H9 (cell line): ENCODE results near the gene KEAP1. TPM values are rescaled to one million over a fixed set of nuclear protein-coding genes. Genes with fewer than 3 reads are reported as not detected.

ENCODE experiments used
- DNase-seq: peaks from one replicate; pipeline ENCODE4 v3.0.0-alpha.2; 2017
- H2AFZ ChIP-seq: one replicate; pipeline ENCODE4 v1.6.1; 2013; ENCODE audit warnings: mild to moderate bottlenecking, low read length, control low read depth, moderate library complexity
- H2AK5ac ChIP-seq: 2 replicates; pipeline ENCODE4 v1.6.1; 2013; ENCODE audit warnings: low read length, control low read depth, mixed read lengths; ENCODE audit not compliant: insufficient read length
- H2BK120ac ChIP-seq: one replicate; pipeline ENCODE4 v1.6.1; 2013; ENCODE audit warnings: low read depth, mild to moderate bottlenecking, low read length, control low read depth, inconsistent platforms; ENCODE audit not compliant: poor library complexity, severe bottlenecking
- H2BK12ac ChIP-seq: 2 replicates; pipeline ENCODE4 v1.6.1; 2013; ENCODE audit warnings: low read length, control low read depth, mixed read lengths, low read depth; ENCODE audit not compliant: insufficient read length
- H2BK15ac ChIP-seq: 2 replicates; pipeline ENCODE4 v1.6.1; 2013; ENCODE audit warnings: low read depth, low read length, control low read depth
- H2BK20ac ChIP-seq: one replicate; pipeline ENCODE4 v1.6.1; 2013; ENCODE audit warnings: low read depth, mild to moderate bottlenecking, low read length, control low read depth, inconsistent platforms; ENCODE audit not compliant: poor library complexity, severe bottlenecking
- H2BK5ac ChIP-seq: 2 replicates; pipeline ENCODE4 v1.6.1; 2013; ENCODE audit warnings: low read length, control low read depth, mixed read lengths; ENCODE audit not compliant: insufficient read length
- H3K14ac ChIP-seq: 2 replicates; pipeline ENCODE4 v1.6.1; 2013; ENCODE audit warnings: low read length, control low read depth; ENCODE audit not compliant: insufficient read depth
- H3K18ac ChIP-seq: 2 replicates; pipeline ENCODE4 v1.6.1; 2013; ENCODE audit warnings: low read depth, mild to moderate bottlenecking, mixed read lengths, low read length, control low read depth; ENCODE audit not compliant: insufficient read length
- H3K23ac ChIP-seq: 2 replicates; pipeline ENCODE4 v1.6.1; 2013; ENCODE audit warnings: low read length, control low read depth, mixed read lengths, low read depth; ENCODE audit not compliant: insufficient read length
- H3K23me2 ChIP-seq: 2 replicates; pipeline ENCODE4 v1.6.1; 2013; ENCODE audit warnings: low read depth, mild to moderate bottlenecking, mixed read lengths, low read length, control low read depth; ENCODE audit not compliant: insufficient read length, poor library complexity, severe bottlenecking
- H3K27ac ChIP-seq: 2 replicates; pipeline ENCODE4 v1.5.1; 2013; ENCODE audit warnings: low read length, control low read depth, mixed read lengths, low read depth; ENCODE audit not compliant: insufficient read length
- H3K27me3 ChIP-seq: 2 replicates; pipeline ENCODE4 v1.6.1; 2013; ENCODE audit warnings: low read length, control low read depth, inconsistent platforms; ENCODE audit not compliant: insufficient read depth
- H3K4ac ChIP-seq: 2 replicates; pipeline ENCODE4 v1.6.1; 2013; ENCODE audit warnings: low read depth, mild to moderate bottlenecking, control low read depth, inconsistent platforms, low read length, moderate library complexity
- H3K4me1 ChIP-seq: 2 replicates; pipeline ENCODE4 v1.6.1; 2013; ENCODE audit warnings: low read length, control low read depth, inconsistent platforms; ENCODE audit not compliant: insufficient read depth
- H3K4me2 ChIP-seq: 2 replicates; pipeline ENCODE4 v1.6.1; 2013; ENCODE audit warnings: low read length, control low read depth, mixed read lengths; ENCODE audit not compliant: insufficient read length, insufficient read depth
- H3K56ac ChIP-seq: 2 replicates; pipeline ENCODE4 v1.6.1; 2013; ENCODE audit warnings: low read depth, mild to moderate bottlenecking, mixed read lengths, low read length, control low read depth; ENCODE audit not compliant: insufficient read length
- H3K79me1 ChIP-seq: 2 replicates; pipeline ENCODE4 v1.6.1; 2013; ENCODE audit warnings: low read depth, mild to moderate bottlenecking, moderate library complexity, low read length, control low read depth, inconsistent platforms; ENCODE audit not compliant: insufficient read depth, poor library complexity, severe bottlenecking
- H3K79me2 ChIP-seq: 2 replicates; pipeline ENCODE4 v1.6.1; 2013; ENCODE audit warnings: low read length, control low read depth, inconsistent platforms; ENCODE audit not compliant: insufficient read depth
- H3K9ac ChIP-seq: 2 replicates; pipeline ENCODE4 v1.6.1; 2013; ENCODE audit warnings: low read length, control low read depth, mixed read lengths; ENCODE audit not compliant: insufficient read length; ENCODE audit errors: extremely low read depth
- H3K9me3 ChIP-seq: one replicate; pipeline ENCODE4 v1.6.1; 2013; ENCODE audit warnings: low read depth, low read length, inconsistent platforms; ENCODE audit not compliant: control insufficient read depth
- H3T11ph ChIP-seq: one replicate; pipeline ENCODE4 v1.6.1; 2013; ENCODE audit warnings: mild to moderate bottlenecking, low read length, control low read depth, inconsistent platforms
- H4K20me1 ChIP-seq: one replicate; pipeline ENCODE4 v1.6.1; 2013; ENCODE audit not compliant: control insufficient read depth, insufficient read length, insufficient read depth
- H4K5ac ChIP-seq: 2 replicates; pipeline ENCODE4 v1.6.1; 2013; ENCODE audit warnings: low read depth, mild to moderate bottlenecking, mixed read lengths, low read length, control low read depth; ENCODE audit not compliant: insufficient read length
- H4K8ac ChIP-seq: replicated peaks from 2 replicates; pipeline ENCODE4 v1.6.1; 2013; ENCODE audit warnings: low read length, control low read depth, mixed read lengths, low read depth; ENCODE audit not compliant: insufficient read length
- H4K91ac ChIP-seq: 2 replicates; pipeline ENCODE4 v1.6.1; 2013; ENCODE audit warnings: low read depth, mild to moderate bottlenecking, moderate library complexity, mixed read lengths, low read length, control low read depth; ENCODE audit not compliant: insufficient read length
- H3K27ac Mint-ChIP-seq, 3 experiments: 2 replicates in 2 of 3; 3 replicates in 1 of 3; pipeline ENCODE4 v1.8.0; 2020 to 2021; ENCODE audit warnings: mixed read lengths in 3 of 3, mild to moderate bottlenecking in 1 of 3, moderate library complexity in 1 of 3
- H3K27me3 Mint-ChIP-seq: 2 replicates; pipeline ENCODE4 v1.8.0; 2021; ENCODE audit warnings: low read depth, mild to moderate bottlenecking, moderate library complexity, mixed read lengths
- H3K36me3 Mint-ChIP-seq, 3 experiments: 2 replicates in 2 of 3; 3 replicates in 1 of 3; pipeline ENCODE4 v1.8.0; 2020 to 2021; ENCODE audit warnings: low read depth in 3 of 3, mixed read lengths in 3 of 3; ENCODE audit not compliant: insufficient read depth in 1 of 3
- H3K4me1 Mint-ChIP-seq, 2 experiments: 2 replicates each; pipeline ENCODE4 v1.8.0; 2020; ENCODE audit warnings: mixed read lengths in 2 of 2
- H3K4me3 Mint-ChIP-seq, 2 experiments: 2 replicates in 1 of 2; 3 replicates in 1 of 2; pipeline ENCODE4 v1.8.0; 2020 to 2021; ENCODE audit warnings: mild to moderate bottlenecking in 2 of 2, mixed read lengths in 2 of 2, moderate library complexity in 1 of 2
- H3K9me3 Mint-ChIP-seq, 2 experiments: 2 replicates in 1 of 2; 3 replicates in 1 of 2; pipeline ENCODE4 v1.8.0; 2020; ENCODE audit warnings: mild to moderate bottlenecking in 2 of 2, mixed read lengths in 2 of 2, moderate library complexity in 1 of 2
- WGBS: extraction: QIAGEN DNeasy Blood & Tissue Kit; methylation state at CpG from one replicate; pipeline ENCODE4 v1.1.7; 2013; ENCODE audit warnings: missing lambda C conversion rate, low lambda C conversion rate, mixed read lengths; ENCODE audit not compliant: insufficient read length; ENCODE audit errors: extremely low coverage; 5-methylcytosine and 5-hydroxymethylcytosine counted together
- total RNA-seq: library from RNA; stranded (reverse); gene quantifications from 2 replicates; pipeline ENCODE4 v1.2.1, GENCODE V29; 2021
- TF ChIP-seq, protein P1 (sequence below): fragments of 200-600 bp; sonication (generic); conservative IDR thresholded peaks from 3 replicates; pipeline ENCODE4 v1.8.0; 2021; ENCODE audit warnings: antibody characterized with exemption, mild to moderate bottlenecking

KEAP1 gene
- total RNA-seq, 1 experiment from 2014 or later, result 88.7 TPM

DNA sequence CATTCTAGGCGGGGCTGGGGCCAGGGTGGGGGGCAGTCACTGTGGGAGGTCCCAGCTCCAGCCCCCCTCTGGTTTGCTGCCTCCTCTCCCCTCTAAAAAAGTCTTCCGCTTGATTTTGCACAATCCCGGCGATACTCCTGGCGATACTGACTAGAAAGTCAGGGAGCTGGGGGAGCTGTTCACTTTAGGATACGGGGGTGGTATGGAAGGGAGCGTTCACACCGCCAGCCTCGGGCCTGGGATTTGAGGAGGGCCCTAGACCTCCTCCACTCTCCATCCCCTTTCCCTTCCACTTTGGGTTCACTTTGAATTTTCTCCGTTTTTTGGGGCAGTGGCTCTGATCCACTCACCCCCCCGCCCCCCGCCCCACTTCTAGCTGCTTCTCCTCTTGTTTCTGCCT lies 35.0 kb downstream of the KEAP1 start:
- Histone ChIP-seq H3K14ac (no peak overlapping the region; the same call in 1 of the 2 replicates), H3K79me2 (no peaks in the 10 kb centered on the region), H3K79me1 (no peaks in the 10 kb centered on the region), H3K4me2 (no peak overlapping the region), H2AFZ (no peak overlapping the region), H2BK12ac (no peak overlapping the region), H4K20me1 (no peaks in the 10 kb centered on the region), H3K4ac (no peak overlapping the region), H3K27me3 (no peaks in the 10 kb centered on the region), H3K23me2 (no peaks in the 10 kb centered on the region), H2AK5ac (no peak overlapping the region), H3K9ac (no peak overlapping the region), H2BK5ac (no peak overlapping the region), H3K18ac (no peak overlapping the region), H2BK20ac (no peak overlapping the region), H2BK15ac (no peak overlapping the region), H3K4me1 (no peaks in the 10 kb centered on the region), H3K23ac (no peak overlapping the region), H3K27ac (no peak overlapping the region), H3K56ac (no peak overlapping the region), H4K91ac (no peak overlapping the region), H3T11ph (no peak overlapping the region), H2BK120ac (no peak overlapping the region), H4K8ac (no peak overlapping the region), H3K9me3 (no peaks in the 10 kb centered on the region), H4K5ac (no peak overlapping the region)
- H3K4me3 Mint-ChIP-seq, result peak overlapping the region in 1 of 2 experiments; percentile 51; a peak in 2 of 5 replicates
- no peaks in the 10 kb centered on the region for H3K9me3 Mint-ChIP-seq
- H3K27me3 Mint-ChIP-seq, result peaks cover 1% of the 10 kb centered on the region; the same call in 1 of the 2 replicates
- peaks cover 9 to 24% of the 10 kb centered on the region in 2 experiments for H3K4me1 Mint-ChIP-seq
- no peak for DNase-seq
- TF ChIP-seq, protein P1, sequence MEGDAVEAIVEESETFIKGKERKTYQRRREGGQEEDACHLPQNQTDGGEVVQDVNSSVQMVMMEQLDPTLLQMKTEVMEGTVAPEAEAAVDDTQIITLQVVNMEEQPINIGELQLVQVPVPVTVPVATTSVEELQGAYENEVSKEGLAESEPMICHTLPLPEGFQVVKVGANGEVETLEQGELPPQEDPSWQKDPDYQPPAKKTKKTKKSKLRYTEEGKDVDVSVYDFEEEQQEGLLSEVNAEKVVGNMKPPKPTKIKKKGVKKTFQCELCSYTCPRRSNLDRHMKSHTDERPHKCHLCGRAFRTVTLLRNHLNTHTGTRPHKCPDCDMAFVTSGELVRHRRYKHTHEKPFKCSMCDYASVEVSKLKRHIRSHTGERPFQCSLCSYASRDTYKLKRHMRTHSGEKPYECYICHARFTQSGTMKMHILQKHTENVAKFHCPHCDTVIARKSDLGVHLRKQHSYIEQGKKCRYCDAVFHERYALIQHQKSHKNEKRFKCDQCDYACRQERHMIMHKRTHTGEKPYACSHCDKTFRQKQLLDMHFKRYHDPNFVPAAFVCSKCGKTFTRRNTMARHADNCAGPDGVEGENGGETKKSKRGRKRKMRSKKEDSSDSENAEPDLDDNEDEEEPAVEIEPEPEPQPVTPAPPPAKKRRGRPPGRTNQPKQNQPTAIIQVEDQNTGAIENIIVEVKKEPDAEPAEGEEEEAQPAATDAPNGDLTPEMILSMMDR, result no peak
- H3K27ac Mint-ChIP-seq, result peak overlapping the region in 2 of 3 experiments; percentile 63 to 83; a peak in 1 of 7 replicates
- H3K36me3 Mint-ChIP-seq, result peaks cover 0 to 9% (median 5%) of the 10 kb centered on the region in 3 experiments; a peak in 3 of 7 replicates
- no CpG with 5 or more reads among the region's 12 CpGs for WGBS
